GM18517 (cell line): Measurements from ENCODE around the gene KMT5C.
A peak's percentile ranks its signal among the peaks of the same experiment; 100 is the strongest.

Source experiments
- ATAC-seq: cut with Tn5 transposase; IDR thresholded peaks from one replicate; pipeline ENCODE4 v1.9.1; 2021; ENCODE audit warnings: mild to moderate bottlenecking, moderate library complexity; ENCODE audit not compliant: unreplicated experiment

Gene KMT5C

DNA sequence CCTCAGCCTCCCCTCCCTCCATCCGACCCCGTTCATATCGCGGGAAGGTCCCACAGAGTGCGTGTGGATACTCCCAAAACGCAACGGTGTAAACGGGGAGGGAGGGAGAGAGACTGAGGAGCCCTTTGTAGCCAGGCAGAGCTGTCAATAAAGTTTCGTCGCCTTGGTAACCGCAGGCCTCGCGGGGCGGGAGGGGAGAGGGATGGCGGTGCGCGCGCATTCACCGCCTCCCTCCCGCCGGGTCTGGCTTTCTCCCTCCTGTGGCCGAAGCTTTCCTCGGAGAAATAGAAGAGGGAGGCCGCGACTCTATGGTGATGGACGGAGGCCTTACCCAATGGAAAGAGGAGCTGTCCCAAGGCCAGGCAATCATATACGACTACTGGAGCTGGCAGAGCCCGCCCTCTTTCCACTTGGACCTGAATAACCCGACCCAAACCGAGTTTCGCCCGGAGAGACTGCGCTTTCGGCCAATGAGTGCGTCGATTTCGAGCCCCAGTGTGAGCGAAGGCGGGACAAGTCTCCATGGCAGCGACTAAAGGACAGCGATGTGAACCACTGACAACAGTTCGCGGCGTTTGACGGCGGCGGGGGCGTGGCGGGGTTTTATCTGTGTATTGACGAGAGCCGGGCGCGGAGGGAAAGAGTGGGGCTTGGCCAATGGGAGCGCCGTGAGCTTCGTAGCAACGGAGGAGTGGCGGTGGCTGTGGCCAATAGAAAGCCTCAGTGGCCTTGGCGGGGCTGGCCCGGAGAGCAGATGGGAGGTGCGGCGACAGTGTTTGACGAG, at the start of gene KMT5C:
Gene KMT5C (plus strand): TSS at position 772 of the 784 bp plus-strand sequence. CDS start 2,061 bp downstream, outside the sequence.
- peak; percentile 91 for ATAC-seq

DNA sequence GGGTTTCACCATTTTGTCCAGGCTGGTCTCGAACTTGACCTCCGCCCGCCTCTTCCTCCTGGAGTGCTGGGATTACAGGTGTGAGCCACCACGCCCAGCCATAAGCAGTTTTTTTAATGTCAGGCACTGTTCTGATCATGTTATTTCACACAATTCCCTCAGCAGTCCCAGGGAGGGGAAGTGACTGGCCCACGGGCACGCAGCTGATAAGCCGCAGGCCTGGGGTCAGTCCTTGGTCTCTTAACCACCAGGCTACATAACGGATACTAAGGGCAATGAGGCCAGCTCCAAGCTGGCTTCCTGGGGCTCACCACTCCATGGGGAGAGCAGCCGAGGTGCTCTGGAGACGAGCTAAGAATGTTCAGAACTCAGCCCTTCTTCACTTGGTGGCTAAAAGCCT, 42.4 kb upstream of the KMT5C start:
- ATAC-seq = no peak

- ATAC-seq = no peak
These were observed 39.7 kb upstream of the KMT5C start for GRCh38 chr19:55299991-55300390.

DNA sequence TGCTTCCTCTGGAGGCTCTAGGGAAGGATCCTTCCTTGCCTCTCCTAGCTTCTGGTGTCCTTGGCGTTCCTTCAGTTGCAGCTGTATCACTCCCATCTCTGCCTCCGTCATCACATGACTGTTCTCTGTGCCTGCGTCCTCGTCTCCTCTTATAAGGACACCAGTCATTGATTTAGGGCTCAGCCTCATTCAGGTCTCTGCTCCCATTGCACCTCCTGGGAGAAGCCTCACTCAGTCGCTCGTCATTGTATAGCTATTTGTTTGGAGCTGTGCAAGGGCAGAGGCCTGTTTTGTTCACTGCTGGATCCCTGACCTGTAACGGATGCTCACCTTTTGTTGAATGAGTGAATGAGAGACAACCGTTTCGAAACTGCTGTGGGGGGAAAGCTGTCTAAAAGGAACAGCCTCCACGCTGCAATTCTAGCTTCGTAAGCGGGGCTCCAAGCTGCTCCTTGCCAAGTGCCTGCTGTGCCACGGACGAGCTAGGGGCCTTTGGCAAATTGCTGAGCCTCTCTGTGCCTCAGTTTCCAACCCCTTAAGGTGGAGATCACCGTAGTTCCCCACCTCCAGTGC, 38.7 kb upstream of the KMT5C start:
- no peak for ATAC-seq

DNA sequence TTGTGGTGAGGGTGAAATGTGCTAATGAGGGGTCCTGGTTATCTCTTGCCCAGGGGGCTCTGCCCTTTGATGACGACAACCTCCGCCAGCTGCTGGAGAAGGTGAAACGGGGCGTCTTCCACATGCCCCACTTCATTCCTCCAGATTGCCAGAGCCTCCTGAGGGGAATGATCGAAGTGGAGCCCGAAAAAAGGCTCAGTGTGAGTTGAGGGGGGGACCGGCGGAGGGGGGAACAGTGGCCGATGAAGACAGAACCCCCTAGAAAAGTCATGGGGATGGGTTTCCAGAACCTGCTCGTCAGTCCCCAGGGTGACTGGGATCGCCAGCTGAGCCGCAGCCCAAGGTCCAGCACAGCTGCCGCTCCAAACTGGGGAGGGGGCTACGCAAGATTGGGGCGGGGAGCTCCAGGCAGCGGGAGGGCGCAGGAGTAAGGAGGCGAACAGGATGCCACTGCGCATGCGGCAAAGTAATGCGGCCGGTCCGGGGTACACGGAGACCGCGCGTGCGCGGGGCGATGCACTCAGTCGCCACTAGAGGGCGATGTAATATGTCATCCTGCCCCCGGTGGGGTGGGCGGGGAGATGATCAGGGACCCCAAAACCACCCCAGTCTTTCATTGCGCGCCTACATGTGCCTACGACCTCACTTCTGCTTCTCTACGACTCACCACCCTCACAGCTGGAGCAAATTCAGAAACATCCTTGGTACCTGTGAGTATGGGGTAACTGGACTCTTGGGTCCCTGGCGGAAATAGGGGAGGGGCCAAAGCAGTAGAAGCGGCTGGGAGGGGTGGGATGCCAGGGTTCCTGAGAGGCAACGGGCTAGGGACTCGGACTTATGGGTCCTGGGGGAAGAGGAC, 38.0 kb upstream of the KMT5C start:
- peak; percentile 59 for ATAC-seq

DNA sequence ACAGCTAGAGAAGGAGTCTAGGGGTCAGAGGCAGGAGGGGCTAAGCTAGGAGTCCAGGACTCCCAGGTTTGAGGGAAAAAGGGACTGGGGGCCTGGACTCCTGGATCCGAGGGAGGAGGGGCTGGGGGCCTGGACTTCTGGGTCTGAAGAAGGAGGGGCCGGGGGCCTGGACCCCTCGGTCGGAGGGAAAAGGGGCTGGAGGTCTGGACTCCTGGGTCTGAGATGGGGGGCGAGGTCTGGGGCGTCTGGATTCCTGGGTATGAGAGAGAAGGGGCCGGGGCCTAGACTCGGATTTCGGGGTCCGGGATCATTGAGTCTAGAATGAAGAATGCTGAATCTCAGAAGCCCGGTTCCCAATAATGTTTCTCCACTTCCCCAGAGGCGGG, 37.4 kb upstream of the KMT5C start:
- ATAC-seq = no peak

- ATAC-seq = no peak
These were observed 36.2 kb upstream of the KMT5C start for GRCh38 chr19:55303477-55303876.

- no peak for ATAC-seq
These were observed 35.2 kb upstream of the KMT5C start for GRCh38 chr19:55304279-55304978.

DNA sequence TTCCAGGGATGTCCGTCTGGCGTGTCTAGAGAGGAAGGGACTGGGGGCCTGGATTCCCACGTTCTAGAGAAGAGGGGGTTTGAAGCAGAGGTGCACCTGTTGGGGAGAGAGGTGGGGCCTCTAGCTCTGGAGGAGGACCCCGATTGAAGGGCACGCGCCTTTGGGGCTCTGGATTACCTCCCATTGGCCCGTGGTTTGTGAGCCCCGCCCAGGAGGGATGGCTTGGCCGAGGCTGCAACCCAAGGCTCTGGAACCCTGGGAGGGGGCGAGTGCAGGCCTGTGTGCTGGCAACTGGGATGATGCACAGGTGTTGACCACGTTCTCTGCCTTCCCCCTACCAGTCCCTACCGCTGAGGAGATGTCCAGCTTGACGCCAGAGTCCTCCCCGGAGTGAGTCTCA, 34.7 kb upstream of the KMT5C start:
- no peak for ATAC-seq

GRCh38 chr19:55305491-55305890, 34.2 kb upstream of the KMT5C start:
- no peak for ATAC-seq

DNA sequence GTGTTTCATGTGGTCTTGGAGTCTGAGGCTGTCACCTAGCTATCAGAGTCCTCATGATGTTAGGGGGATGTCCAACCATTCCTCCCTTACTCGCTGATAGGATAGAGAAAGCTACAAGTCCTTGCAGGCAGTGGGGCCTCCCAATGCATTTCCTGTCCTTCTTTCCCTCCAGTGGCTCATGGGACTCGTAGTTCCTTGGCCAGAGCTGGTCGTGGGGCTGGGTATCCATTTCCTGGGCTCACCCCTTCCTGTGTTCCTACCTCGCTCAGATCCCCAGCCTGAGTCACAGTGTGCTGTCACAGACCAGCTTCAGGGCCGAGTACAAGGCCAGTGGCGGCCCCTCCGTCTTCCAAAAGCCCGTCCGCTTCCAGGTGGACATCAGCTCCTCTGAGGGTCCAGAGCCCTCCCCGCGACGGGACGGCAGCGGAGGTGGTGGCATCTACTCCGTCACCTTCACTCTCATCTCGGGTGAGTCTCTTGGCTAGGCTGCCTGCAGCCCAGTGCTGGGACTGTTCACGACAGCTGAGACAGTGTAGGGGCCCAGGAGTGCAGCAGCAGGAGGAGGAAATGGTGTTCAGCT, 33.6 kb upstream of the KMT5C start:
- no peak for ATAC-seq

GRCh38 chr19:55306712-55307111, 33.0 kb upstream of the KMT5C start:
- no peak for ATAC-seq

- ATAC-seq = no peak
These were observed 31.4 kb upstream of the KMT5C start for GRCh38 chr19:55308281-55308680.

GRCh38 chr19:55309448-55309847, 30.2 kb upstream of the KMT5C start:
- no peak for ATAC-seq

DNA sequence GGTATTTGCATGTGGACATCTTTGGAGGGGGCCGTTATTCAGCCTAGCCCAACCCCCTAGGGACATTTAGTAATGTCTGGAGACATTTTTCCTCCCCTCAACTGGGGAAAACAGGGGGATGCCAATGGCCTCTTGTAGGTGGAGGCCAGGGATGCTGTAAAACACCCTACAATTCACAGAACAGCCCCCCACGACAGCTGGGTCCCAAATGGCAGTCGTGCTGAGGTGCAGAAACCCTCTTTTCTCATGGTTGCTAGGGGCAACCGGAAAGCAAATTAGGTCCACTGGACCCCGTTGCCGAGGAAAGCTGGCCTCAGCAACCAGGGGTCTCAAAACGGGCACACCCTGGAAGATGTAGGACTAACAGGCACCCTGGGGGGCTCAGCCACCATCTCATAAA, 29.2 kb upstream of the KMT5C start:
- ATAC-seq = no peak

DNA sequence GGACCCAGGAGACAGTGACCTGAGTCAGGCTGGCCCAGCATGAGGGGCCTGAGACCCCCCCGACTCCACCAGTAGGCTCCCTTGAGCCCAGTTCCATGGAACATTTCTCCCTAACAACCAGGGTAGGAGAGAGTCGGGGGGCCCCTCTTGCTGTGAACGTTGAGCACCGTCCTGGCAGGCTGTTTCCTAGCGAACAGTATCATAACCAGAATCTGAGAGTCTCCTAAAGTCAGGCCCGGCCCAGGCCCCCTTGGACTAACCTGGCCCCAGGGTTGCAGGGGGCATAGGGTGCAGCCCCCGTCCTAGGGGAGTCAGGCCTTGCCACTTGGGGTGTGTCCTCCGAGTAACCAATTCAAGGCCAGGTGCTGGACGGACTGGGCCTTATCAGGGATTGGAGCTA, 28.3 kb upstream of the KMT5C start:
- no peak for ATAC-seq

DNA sequence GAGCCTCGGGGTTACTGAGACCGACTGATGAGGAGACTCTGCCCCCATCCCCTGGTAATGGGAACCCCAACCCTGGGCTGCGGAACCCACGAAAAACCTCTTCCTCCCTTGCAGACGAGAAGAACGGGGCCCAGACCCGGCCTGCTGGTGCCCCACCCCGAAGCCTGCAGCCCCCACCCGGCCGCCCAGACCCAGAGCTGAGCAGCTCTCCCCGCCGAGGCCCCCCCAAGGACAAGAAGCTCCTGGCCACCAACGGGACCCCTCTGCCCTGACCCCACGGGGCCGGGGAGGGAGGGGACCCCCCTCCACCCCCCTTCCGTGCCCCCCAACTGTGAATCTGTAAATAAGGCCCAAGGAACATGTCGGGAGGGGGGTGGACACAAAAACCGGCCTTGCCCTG, 27.9 kb upstream of the KMT5C start:
- ATAC-seq = no peak

DNA sequence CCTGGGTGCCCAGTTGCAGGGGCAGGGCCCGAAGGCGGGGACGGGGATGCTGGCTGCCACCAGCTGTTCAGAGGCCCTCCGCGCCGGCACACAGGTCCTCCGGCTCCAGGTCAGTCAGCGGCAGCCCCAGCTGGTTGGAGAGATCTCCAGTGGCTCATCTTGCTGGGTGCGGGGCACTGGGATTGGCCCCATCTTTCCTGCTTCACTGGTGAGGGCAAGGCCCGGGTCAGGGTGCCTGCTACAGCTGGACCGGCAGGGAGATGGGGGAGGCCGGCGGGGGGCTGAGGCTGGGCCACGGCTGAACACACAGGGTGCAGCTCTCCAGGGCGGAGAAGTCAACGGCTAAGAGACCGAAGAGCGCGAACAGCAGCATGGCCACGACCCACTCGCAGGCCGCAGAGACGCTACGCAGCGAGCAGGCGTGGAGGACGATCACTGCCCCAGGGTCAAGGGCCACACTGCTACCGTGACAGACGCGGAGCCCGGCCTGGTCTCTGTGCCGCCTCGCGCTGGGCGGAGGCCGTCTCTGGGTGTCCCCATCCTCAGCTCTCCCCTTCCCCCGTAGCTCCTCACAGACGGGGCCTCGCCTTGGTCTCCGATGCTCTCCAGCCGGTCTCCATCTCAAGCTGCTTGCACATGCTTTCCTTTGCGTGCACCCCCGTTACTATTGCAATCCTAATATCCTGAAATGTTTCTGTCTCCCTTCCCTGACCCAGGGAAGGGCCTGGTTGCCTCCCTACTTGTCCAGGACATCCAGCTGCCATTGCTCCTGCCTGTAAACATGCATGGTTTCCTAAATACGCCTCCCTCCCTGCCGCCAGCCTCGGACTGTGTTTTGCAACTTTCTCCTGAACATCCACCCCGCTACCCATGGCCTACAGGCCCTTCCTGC, 26.8 kb upstream of the KMT5C start:
- no peak for ATAC-seq

GRCh38 chr19:55314396-55314795, 25.3 kb upstream of the KMT5C start:
- ATAC-seq = no peak
